HG03575 (cell line): Measurements from ENCODE around the gene CCSER1.

Experiments
- ATAC-seq: cut with Tn5 transposase; IDR thresholded peaks from one replicate; pipeline ENCODE4 v1.9.1; 2021; ENCODE audit not compliant: unreplicated experiment, insufficient number of reproducible peaks, low FRiP score; ENCODE audit errors: extremely low read depth

The CCSER1 gene

DNA sequence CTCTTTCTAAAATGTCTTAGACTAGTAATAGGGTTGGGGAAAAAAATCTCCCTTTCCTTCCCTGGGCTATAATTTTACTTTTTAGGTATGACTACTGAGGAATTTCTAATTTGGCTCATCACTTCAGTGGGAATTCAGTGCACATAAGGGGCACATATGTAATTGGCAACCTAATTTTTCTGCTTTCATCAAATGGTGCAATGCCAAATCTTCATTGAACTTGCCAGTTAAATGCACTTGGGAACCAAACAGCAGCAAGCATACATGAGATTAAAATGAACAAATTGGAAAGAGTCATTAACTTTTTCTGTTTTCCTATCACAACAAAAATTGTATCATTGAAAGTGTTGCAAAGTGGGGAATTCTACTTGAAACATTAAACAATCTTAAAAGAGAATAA, 2.9 kb upstream of the CCSER1 start:
- no peak for ATAC-seq

DNA sequence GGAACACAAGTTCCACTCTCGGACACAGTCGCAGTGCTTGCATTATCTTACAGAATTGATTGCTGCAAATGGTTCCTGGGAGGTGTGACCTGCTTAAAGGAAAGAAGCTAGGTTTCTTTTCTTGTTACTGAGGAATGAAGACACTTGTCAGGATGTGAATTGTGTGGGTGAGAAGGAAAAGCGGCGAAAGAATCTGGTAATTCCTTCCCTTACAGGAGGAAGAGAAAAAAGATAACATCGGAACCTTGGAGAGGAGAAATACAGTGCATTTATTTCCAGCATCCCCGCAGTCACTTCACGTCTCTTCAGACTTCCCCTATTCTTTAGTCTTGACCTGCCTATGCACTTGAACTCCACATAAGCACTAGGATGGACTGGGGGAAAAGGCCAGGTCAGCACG, 389 bp upstream of the CCSER1 start:
- ATAC-seq = no peak

DNA sequence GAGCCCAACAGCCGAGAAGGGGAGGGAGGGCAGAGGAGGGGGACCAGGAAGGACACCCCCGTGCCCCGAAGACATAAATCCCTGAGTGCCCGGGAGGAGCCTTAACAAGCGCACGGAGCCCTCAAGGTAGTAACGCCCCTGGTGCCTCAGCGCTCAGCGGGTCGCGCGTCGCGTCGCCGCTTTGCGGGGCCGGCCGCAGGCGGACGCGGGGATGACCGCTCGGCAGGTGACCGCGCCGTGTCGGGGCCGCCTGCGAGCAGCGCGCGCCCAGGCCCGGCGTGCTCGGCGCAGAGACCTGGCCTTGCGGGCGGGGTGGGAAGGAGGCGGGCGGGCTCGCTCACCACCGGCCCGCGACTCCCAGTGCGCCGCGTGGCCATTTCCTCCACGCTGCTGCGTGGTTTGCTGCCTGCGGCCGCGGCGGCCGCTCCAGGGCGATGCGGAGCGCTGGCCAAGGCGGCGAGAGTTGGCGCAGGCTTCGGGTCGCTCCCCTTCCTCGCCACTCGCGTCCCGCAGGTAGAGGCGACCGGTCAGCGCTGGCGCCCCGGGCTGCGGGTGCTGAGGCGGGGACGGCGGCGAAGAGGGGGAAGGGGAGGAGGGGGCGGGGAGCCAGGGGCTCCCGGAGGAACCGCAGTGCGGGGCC, 632 bp downstream of the CCSER1 start:
- no peak for ATAC-seq

DNA sequence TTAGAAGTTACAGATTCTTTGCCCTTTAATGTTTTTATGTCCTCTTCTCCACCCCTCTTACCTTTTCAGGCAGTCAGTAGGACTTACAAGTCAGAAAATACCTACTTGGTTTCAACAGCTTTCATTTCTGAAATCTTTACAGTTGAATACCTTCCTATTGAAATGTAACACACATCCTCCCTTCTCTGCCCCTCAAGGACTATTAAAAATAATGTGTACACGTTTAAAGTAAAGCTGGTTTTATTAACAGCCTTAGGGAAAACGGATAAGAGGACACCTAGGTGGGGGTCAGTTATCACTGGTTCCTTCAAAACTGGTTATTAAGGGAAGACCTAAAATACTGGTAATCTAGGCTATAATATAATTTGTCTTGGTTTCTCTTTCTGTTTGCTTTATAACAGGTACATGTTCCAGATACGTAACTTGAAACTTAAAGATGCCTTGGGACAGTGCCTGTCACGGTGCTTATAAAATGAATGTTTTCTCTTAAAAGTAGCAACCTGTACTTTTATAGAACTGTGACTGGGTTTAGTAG, 1.8 kb downstream of the CCSER1 start:
- no peak for ATAC-seq

DNA sequence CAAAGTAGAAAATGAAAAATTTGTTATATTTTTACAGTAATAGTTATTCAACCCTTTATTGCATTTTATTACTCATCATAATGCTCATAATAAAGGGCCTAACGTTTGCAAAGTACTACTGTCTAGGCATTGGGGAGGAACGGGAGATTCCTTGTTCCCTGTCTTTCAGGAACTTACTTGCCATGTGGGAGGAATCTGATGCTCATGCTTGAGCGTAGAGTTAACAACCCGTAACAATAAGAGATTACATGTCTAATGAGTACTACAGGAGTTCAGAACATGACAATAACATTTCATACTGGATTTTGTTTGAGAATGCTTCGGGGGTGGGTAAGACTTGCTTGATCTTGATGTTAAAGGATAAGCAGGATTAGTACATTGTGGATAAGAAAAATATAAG, 2.9 kb downstream of the CCSER1 start:
- no peak for ATAC-seq

DNA sequence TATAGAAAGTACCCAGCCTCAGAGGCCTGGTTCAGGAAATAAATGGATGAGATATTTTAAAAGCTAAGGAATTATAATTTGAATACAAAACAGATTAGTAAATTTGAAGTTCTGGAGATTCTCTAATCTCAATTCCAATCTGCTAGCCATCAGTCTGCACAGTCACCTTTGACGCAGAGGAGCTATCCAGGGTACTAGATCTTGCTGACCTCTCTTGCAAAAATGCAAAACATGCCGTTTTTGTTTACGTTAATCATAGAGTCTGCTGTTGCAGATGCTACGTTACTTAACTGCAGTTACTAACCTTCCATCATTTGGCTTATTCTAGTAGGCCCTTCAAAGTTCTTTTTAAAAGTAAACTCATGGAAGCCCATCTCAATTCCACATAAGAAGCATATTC, 10.4 kb downstream of the CCSER1 start:
- no peak for ATAC-seq

DNA sequence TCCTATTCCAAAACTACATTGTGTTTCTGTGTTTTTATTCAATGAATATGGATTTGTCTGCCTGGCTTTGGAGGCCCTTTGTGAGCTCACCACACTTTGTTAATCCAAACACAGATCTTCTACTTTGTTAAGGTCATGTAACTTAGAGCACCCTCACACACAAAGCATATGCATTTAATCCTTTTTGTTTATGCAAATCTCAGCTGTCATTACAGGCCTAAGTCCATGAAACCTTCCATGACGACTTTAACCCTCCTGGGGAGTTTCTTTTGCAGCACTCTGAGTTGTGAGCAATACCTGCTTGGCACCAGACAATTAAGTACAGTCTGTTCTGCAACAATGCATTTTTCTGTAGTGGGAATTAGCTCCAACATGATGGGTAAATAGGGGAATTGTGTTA, 14.9 kb downstream of the CCSER1 start:
- ATAC-seq = no peak

DNA sequence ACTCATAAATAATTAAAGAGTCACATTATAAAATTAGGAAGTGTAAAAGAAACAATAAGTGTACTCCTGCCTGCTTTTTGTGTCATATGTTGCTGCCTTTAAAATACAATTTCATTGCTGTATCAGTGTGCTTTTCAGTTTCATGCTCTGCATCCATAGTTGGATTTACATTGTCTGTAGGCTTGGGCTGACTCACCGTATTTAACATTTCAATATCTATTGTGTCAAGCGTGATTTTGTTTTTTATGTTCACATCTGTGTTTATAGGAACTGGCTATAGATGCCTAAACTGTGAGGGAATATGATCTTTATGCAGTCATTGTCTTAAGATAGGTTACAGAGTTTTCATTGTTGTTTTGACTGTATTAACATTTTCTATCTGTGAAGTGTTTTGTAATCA, 18.1 kb downstream of the CCSER1 start:
- ATAC-seq = no peak

DNA sequence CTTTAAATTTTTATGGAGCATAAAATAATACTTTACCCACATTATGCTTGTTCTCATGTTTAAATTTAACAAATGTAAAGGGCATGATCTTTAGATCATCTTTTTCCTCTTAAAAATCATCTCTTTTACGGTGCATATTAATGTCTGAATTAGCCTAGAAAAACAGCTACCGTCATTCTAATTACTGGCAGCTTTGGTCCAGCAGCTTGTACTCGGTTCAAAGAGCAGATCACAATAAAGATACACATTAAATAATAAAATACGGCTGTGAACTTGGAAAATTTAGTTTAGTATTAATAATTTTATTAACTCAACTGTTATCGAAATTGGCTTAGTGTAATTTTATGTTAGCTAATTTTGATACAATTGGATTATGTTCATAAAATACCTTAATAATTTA, 19.1 kb downstream of the CCSER1 start:
- no peak for ATAC-seq

DNA sequence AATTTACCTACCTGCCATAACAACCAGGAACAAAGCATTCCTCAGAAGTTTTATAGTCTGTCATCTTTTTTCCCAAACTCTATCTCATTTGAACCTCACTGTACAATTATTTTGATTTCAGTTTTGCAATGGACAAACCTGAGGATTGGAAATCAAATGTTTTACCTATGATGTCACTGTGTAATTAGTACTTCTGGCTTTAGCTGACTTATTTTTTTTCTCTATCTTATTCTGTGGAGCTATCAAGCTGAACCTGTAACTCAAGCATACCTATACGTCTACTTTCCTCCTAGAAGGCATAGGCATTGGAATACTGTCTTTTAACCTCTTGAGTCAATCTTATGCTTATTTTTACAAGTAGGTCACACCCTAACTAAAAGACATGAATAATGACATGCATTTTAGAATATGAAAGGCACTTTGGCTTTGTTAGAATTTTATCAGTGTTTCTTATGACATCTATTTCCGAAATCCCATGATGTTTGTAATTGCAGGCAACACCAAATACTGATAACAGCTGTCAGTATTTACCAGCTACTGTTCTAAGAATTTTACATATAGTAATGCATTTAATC, 21.5 kb downstream of the CCSER1 start:
- ATAC-seq = no peak

DNA sequence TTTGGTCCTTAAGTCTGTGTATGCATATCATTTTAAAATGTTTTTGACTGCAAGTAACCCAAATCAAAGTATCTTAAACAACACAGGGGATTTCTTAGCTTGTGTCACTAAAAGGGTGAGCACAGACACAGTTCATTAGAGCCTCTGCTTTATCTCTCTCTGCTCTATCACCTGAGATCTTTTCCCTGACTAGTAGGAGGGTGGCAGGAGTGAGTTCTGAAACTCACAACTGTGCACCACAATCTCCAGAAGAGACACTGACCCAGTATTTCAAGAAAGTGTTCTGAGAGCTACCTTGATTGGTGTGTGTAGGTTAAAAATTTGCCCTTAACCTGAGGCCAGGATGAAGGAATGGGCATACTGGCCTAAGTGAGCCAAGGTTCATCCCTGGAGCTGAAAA, 24.8 kb downstream of the CCSER1 start:
- ATAC-seq = no peak

DNA sequence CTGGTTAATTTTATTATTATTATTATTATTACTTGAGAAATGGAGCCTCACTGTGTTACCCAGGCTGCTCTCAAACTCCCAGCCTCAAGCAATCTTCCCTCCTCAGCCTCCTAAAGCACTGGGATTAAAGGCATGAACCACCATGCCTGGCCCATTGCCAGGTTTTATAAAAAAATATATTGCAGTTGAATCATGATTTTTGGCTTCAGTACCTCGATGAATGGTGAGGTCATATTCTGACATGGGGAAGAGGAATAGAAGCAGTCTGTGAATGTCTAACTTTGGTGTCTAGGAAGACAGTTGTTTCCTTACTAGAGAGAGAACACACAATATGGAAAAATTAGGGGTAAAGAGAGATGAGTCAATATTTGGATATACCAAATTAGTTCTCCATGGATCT, 32.0 kb downstream of the CCSER1 start:
- ATAC-seq = no peak

DNA sequence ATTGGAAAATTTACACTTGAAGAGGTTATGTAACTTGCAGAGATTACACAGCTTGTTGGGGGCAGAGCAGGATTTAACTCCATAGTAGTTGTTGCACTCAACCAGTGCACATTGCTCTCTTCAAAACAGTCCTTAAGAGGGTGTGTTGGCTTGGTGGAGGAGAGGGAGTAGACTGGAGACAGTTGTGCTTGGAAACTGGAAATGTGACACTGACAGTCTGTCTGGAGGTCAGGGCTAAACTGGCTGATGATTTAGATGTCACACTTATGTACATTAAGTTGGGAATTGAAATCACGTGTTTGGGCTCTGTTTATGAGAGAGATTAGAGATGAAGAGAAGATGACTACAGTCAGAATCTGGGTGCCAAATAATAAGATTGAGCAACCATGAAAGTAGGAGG, 32.9 kb downstream of the CCSER1 start:
- no peak for ATAC-seq

DNA sequence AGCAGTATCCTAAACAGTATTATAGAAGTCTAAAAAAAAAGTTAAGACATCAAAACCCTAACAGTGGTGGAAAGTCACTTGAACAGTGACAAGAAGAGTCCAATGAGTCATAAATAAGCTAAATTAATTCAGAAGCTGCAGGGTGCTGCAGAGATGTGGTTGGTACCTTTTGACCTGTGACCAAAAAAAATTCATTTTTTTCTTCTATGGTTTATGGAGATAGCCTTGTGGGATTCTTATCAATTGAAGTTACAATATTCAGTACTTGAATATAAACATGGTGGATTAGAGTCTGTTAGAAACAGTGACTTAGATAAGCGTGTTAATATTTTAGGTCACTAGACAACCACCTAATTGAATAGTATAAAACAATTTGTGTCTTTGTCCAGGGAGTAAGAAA, 35.4 kb downstream of the CCSER1 start:
- no peak for ATAC-seq

DNA sequence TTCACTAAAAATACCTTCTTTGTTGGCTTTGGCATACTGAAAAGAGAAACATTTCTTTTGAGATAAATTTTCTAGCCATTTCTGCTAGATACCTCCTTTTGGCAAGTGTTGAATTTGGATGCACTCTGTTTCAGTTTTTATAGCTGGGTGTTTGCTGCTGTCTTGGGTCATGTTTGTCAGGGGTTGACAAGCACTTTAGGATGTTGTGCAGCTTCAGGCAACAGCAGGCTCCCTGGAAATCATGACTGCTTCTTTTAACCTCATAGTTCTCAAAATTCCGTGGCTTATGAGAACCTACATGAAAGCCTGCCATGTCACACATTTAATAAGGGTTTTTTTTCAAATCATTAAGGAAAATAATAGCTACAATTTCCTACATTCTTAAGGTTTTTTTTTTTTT, 36.7 kb downstream of the CCSER1 start:
- ATAC-seq = no peak

DNA sequence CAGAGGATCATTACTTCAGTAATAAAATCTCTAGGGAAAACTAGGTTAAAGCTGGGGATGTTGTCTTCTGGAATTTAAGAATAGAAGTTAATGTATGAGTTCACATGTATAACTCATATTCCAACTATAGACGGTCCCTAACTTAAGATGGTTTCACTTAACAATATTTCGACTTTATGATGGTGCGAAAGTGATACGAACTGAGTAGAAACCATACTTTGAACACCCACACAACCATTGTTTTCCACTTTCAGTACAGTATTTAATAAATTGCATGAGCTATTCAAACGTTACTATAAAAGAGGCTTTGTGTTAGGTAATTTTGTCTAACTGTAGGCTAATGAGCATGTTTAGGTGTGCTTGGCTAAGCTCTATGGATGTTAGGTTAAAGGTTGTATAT, 38.7 kb downstream of the CCSER1 start:
- peak; percentile 86 for ATAC-seq

DNA sequence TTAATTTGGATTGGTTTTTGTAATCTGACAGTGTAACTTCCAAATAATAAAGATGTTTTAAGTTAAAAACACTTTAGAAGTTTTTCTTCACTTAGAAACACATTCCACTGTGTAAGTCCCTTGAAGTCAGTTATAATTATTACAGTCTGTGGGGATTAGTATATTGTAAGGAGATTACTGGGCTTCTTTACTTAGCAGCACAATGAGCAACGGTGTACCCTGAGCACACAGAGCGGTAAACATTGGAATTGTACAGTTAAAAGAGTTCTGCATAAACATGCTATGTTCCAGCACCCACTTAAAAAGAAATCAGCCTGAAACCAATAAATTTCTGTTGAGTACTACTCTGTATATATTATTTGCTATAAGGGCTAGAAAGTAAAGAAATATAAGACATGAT, 44.3 kb downstream of the CCSER1 start:
- no peak for ATAC-seq

DNA sequence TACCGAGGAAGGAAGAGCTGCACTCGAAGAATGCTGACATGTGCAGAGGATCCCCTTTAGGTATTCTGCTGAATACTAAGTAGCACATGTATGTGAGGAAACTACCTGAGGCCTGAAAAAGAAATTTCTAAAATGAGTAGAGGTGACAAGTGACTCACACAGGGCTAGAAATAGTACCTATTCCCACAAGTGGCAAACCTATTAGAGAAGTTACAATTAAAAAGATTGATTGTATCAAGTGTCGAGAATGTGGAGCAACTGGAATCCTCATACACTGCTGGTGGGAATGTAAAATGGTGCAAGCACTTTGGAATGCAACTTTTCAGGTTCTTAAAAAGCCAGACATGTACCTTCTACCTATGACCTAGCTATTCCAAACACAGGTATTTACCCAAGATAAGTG, 47.4 kb downstream of the CCSER1 start:
- no peak for ATAC-seq

DNA sequence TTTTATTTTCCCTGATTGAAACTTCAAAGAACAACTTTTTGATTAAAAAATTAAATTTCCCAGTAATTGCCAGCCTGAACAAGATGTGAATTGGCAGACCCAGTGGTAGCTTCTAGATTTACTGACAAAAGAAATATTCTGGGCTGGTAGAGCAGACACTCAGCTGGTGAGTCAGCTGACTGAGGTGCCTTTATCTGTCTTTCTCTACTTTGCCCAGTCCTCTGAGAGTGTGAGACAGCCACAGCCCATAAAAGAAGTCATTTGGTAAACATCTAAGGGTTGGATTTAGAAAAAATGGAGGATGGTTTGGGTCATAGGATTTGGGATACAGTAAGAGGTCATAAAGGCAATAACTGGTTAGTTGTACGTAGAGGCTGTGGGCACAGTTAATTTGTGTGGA, 54.5 kb downstream of the CCSER1 start:
- no peak for ATAC-seq

DNA sequence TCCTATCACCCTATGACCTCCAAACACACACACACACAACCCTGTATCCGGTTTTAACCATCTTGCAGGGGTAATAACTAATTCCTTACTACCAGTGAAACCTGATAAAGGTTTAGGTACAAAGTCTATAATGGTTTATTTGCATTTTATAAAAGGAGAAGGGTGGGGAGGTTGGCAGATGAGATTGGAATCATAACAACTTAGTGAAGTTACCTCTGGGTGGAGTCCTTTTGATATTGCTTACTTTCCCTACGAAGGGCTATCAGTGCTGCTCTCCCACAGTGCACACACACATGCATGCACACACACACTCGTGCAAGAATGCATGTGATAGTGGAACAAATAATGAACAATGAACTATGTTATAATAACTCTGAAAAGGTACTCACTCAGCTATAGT, 56.1 kb downstream of the CCSER1 start:
- ATAC-seq = no peak

DNA sequence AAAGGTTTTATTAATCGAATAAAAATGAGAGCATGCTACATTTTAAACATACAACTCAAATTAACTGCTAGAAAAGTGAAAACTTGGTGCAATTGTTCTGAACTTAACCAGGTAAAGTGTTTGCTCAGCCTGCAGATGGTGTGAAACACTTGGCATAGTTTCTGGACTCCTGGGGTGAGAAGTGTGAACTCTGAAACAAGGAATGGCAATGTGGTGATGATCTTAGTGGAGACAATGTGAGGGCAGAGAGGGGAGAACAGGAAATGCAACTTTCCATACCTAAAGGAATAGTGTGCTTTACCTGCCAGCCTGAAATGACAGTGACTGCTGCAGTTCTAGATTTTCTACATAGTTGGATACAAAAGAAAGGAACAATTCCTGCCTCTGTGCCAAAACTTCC, 57.4 kb downstream of the CCSER1 start:
- ATAC-seq = no peak
